Measurements from ENCODE around the gene RESP18. TPM values are rescaled to one million over a fixed set of nuclear protein-coding genes. Genes with fewer than 3 reads are reported as not detected.

RESP18 gene
- total and polyA plus RNA-seq, 3 experiments from 2014 or later, result not detected

- Mint-ChIP-seq H3K27ac (no peak overlapping the region), H3K27me3 (peaks cover 41 to 62% of the 10 kb centered on the region in 2 donors), H3K4me3 (peak overlapping the region in 1 of 7 donors; percentile 56), H3K4me1 (peaks cover 0 to 5% (median 4%) of the 10 kb centered on the region in 3 donors), H3K9me3 (no peaks in the 10 kb centered on the region), H3K36me3 (peaks cover 4 to 10% (median 4%) of the 10 kb centered on the region in 3 donors)
- ChIA-PET CTCF (interaction anchor here (0.7 kb wide), 1 partner anchor 202 kb away, joined by 3 read pairs; no protein-coding TSS in a partner anchor), POLR2A (no interaction called here)
- DNase-seq, result no peak
- no peak overlapping the region for H3K27ac ChIP-seq (ENCODE audit: low read depth, low read length)
- H3K9me3 ChIP-seq (ENCODE audit: low read length), result no peaks in the 10 kb centered on the region
- peaks cover 5% of the 10 kb centered on the region for H3K27me3 ChIP-seq (ENCODE audit: insufficient read depth, low read length, poor library complexity, severe bottlenecking)
- no peaks in the 10 kb centered on the region for H3K36me3 ChIP-seq (ENCODE audit: insufficient read depth, low read length)
- no peaks in the 10 kb centered on the region for H3K4me1 ChIP-seq (ENCODE audit: insufficient read depth, low read length)
- H3K4me3 ChIP-seq (ENCODE audit: low read length), result no peak overlapping the region
These were observed 25.9 kb upstream of the RESP18 start for GRCh38 chr2:219358170-219359075.

- Mint-ChIP-seq H3K27me3 (peaks cover 47 to 70% of the 10 kb centered on the region in 2 donors), H3K4me1 (peaks cover 0 to 5% (median 4%) of the 10 kb centered on the region in 3 donors), H3K4me3 (no peak overlapping the region), H3K36me3 (peaks cover 0 to 8% (median 0%) of the 10 kb centered on the region in 3 donors), H3K27ac (no peak overlapping the region), H3K9me3 (no peaks in the 10 kb centered on the region)
- Histone ChIP-seq H3K4me3 (ENCODE audit: low read length) (no peak overlapping the region), H3K27ac (ENCODE audit: low read depth, low read length) (no peak overlapping the region), H3K36me3 (ENCODE audit: insufficient read depth, low read length) (no peaks in the 10 kb centered on the region), H3K4me1 (ENCODE audit: insufficient read depth, low read length) (no peaks in the 10 kb centered on the region), H3K9me3 (ENCODE audit: low read length) (no peaks in the 10 kb centered on the region), H3K27me3 (ENCODE audit: insufficient read depth, low read length, poor library complexity, severe bottlenecking) (peaks cover 8% of the 10 kb centered on the region)
- ChIA-PET CTCF (no interaction called here), POLR2A (no interaction called here)
- DNase-seq, result no peak
These were observed 24.3 kb upstream of the RESP18 start for GRCh38 chr2:219356834-219357233.

GRCh38 chr2:219354582-219354981, 22.0 kb upstream of the RESP18 start:
- H3K36me3 ChIP-seq (ENCODE audit: insufficient read depth, low read length), result no peaks in the 10 kb centered on the region
- H3K9me3 ChIP-seq (ENCODE audit: low read length), result no peaks in the 10 kb centered on the region
- H3K27ac ChIP-seq (ENCODE audit: low read depth, low read length), result no peak overlapping the region
- CTCF ChIA-PET, result no interaction called here
- no peak for DNase-seq
- H3K4me3 ChIP-seq (ENCODE audit: low read length), result no peak overlapping the region
- H3K4me1 Mint-ChIP-seq, result peaks cover 0 to 5% (median 4%) of the 10 kb centered on the region in 3 donors
- peaks cover 8% of the 10 kb centered on the region for H3K27me3 ChIP-seq (ENCODE audit: insufficient read depth, low read length, poor library complexity, severe bottlenecking)
- no peaks in the 10 kb centered on the region for H3K4me1 ChIP-seq (ENCODE audit: insufficient read depth, low read length)
- H3K4me3 Mint-ChIP-seq, result no peak overlapping the region
- peaks cover 0 to 2% (median 0%) of the 10 kb centered on the region in 3 donors for H3K36me3 Mint-ChIP-seq
- POLR2A ChIA-PET, result no interaction called here
- no peaks in the 10 kb centered on the region for H3K9me3 Mint-ChIP-seq
- peaks cover 39 to 82% of the 10 kb centered on the region in 2 donors for H3K27me3 Mint-ChIP-seq
- H3K27ac Mint-ChIP-seq, result peak overlapping the region in 1 of 8 donors; percentile 58

- peaks cover 8% of the 10 kb centered on the region for H3K27me3 ChIP-seq (ENCODE audit: insufficient read depth, low read length, poor library complexity, severe bottlenecking)
- Mint-ChIP-seq H3K4me3 (no peak overlapping the region), H3K4me1 (peaks cover 0 to 4% (median 0%) of the 10 kb centered on the region in 3 donors), H3K27ac (no peak overlapping the region), H3K36me3 (peaks cover 0 to 2% (median 0%) of the 10 kb centered on the region in 3 donors), H3K9me3 (no peaks in the 10 kb centered on the region), H3K27me3 (peaks cover 41 to 83% of the 10 kb centered on the region in 2 donors)
- no peaks in the 10 kb centered on the region for H3K4me1 ChIP-seq (ENCODE audit: insufficient read depth, low read length)
- H3K36me3 ChIP-seq (ENCODE audit: insufficient read depth, low read length), result no peaks in the 10 kb centered on the region
- ChIA-PET CTCF (interaction anchor here (0.9 to 2.0 kb wide), 5 partner anchors 11 to 107 kb away, joined by 3 to 7 read pairs (median 4); no protein-coding TSS in a partner anchor), POLR2A (no interaction called here)
- no peak for DNase-seq
- H3K27ac ChIP-seq (ENCODE audit: low read depth, low read length), result no peak overlapping the region
- no peaks in the 10 kb centered on the region for H3K9me3 ChIP-seq (ENCODE audit: low read length)
- H3K4me3 ChIP-seq (ENCODE audit: low read length), result no peak overlapping the region
These were observed 20.6 kb upstream of the RESP18 start for GRCh38 chr2:219353129-219353528.

GRCh38 chr2:219352448-219353023, 20.0 kb upstream of the RESP18 start:
- H3K9me3 ChIP-seq (ENCODE audit: low read length), result no peaks in the 10 kb centered on the region
- H3K27me3 Mint-ChIP-seq, result peaks cover 40 to 84% of the 10 kb centered on the region in 2 donors
- H3K9me3 Mint-ChIP-seq, result no peaks in the 10 kb centered on the region
- no peak overlapping the region for H3K4me3 ChIP-seq (ENCODE audit: low read length)
- no peaks in the 10 kb centered on the region for H3K36me3 ChIP-seq (ENCODE audit: insufficient read depth, low read length)
- peaks cover 0 to 2% (median 0%) of the 10 kb centered on the region in 3 donors for H3K36me3 Mint-ChIP-seq
- no peak overlapping the region for H3K27ac ChIP-seq (ENCODE audit: low read depth, low read length)
- peak; percentile 36 to 64 (median 46) for DNase-seq
- peaks cover 8% of the 10 kb centered on the region for H3K27me3 ChIP-seq (ENCODE audit: insufficient read depth, low read length, poor library complexity, severe bottlenecking)
- peaks cover 0 to 2% (median 0%) of the 10 kb centered on the region in 3 donors for H3K4me1 Mint-ChIP-seq
- POLR2A ChIA-PET, result no interaction called here
- CTCF ChIA-PET, result interaction anchor here (1.5 to 2.0 kb wide), 4 partner anchors 10 to 53 kb away, joined by 3 to 7 read pairs (median 5); no protein-coding TSS in a partner anchor
- H3K27ac Mint-ChIP-seq, result peak overlapping the region in 1 of 8 donors; percentile 87
- H3K4me3 Mint-ChIP-seq, result no peak overlapping the region
- no peaks in the 10 kb centered on the region for H3K4me1 ChIP-seq (ENCODE audit: insufficient read depth, low read length)

GRCh38 chr2:219350710-219351221, 18.2 kb upstream of the RESP18 start:
- peaks cover 26 to 83% of the 10 kb centered on the region in 2 donors for H3K27me3 Mint-ChIP-seq

GRCh38 chr2:219350215-219350614, 17.7 kb upstream of the RESP18 start:
- Mint-ChIP-seq H3K36me3 (no peaks in the 10 kb centered on the region), H3K4me3 (no peak overlapping the region), H3K9me3 (no peaks in the 10 kb centered on the region), H3K4me1 (no peaks in the 10 kb centered on the region), H3K27me3 (peaks cover 21 to 82% of the 10 kb centered on the region in 2 donors), H3K27ac (no peak overlapping the region)
- CTCF ChIA-PET, result interaction anchor here (1.8 to 2.3 kb wide), 2 partner anchors 55 to 191 kb away, joined by 4 to 5 read pairs; no protein-coding TSS in a partner anchor
- Histone ChIP-seq H3K9me3 (ENCODE audit: low read length) (no peaks in the 10 kb centered on the region), H3K27me3 (ENCODE audit: insufficient read depth, low read length, poor library complexity, severe bottlenecking) (peaks cover 3% of the 10 kb centered on the region), H3K36me3 (ENCODE audit: insufficient read depth, low read length) (no peaks in the 10 kb centered on the region), H3K27ac (ENCODE audit: low read depth, low read length) (no peak overlapping the region), H3K4me3 (ENCODE audit: low read length) (no peak overlapping the region), H3K4me1 (ENCODE audit: insufficient read depth, low read length) (no peaks in the 10 kb centered on the region)
- DNase-seq, result no peak
- POLR2A ChIA-PET, result no interaction called here

More at GRCh38 chr2:219350710-219351221, 18.2 kb upstream of the RESP18 start:
- Histone ChIP-seq H3K9me3 (ENCODE audit: low read length) (no peaks in the 10 kb centered on the region), H3K27me3 (ENCODE audit: insufficient read depth, low read length, poor library complexity, severe bottlenecking) (peaks cover 3% of the 10 kb centered on the region), H3K27ac (ENCODE audit: low read depth, low read length) (no peak overlapping the region), H3K36me3 (ENCODE audit: insufficient read depth, low read length) (no peaks in the 10 kb centered on the region), H3K4me3 (ENCODE audit: low read length) (no peak overlapping the region), H3K4me1 (ENCODE audit: insufficient read depth, low read length) (no peaks in the 10 kb centered on the region)
- ChIA-PET POLR2A (no interaction called here), CTCF (interaction anchor here (1.8 to 2.3 kb wide), 2 partner anchors 56 to 192 kb away, joined by 4 to 5 read pairs; no protein-coding TSS in a partner anchor)
- H3K4me1 Mint-ChIP-seq, result no peaks in the 10 kb centered on the region
- H3K36me3 Mint-ChIP-seq, result no peaks in the 10 kb centered on the region
- no peak overlapping the region for H3K27ac Mint-ChIP-seq
- no peak overlapping the region for H3K4me3 Mint-ChIP-seq
- no peaks in the 10 kb centered on the region for H3K9me3 Mint-ChIP-seq
- DNase-seq, result no peak
